HepG2 (cell line): Measurements from ENCODE around the gene NOC2L. TPM values are rescaled to one million over a fixed set of nuclear protein-coding genes. Genes with fewer than 3 reads are reported as not detected.

ENCODE experiments used
- ATAC-seq: fragments of 200-7000 bp; cut with Tn5 transposase; 3 replicates; pipeline ENCODE4 v1.9.1; 2020; ENCODE audit warnings: mild to moderate bottlenecking, moderate library complexity
- BruUV-seq: library from RNA; stranded (reverse); fragments of 400-500 nt; replicated peaks from 2 replicates; lab custom pipeline; 2021; lab: Mats Ljungman, UMichigan
- CTCF ChIA-PET: fragments of 300-600 bp; formaldehyde crosslinking; extraction: SDS; loops from one replicate; lab custom pipeline; 2021; ENCODE audit warnings: low total read pairs, inconsistent platforms, low intra/inter-chr PET ratio; lab: Yijun Ruan, JAX
- POLR2A ChIA-PET: fragments of 350-600 bp; sonication (Branson Sonifier 250); formaldehyde crosslinking; loops from one replicate; lab custom pipeline; 2020; ENCODE audit warnings: antibody characterized with exemption, inconsistent platforms; lab: Yijun Ruan, JAX
- DNase-seq: peaks from one replicate; pipeline ENCODE4 v3.0.0-alpha.2; 2015; ENCODE audit warnings: low spot score
- FAIRE-seq: peaks from 3 replicates; lab custom pipeline; 2011; peaks lifted over from hg19 to GRCh38; lab: Jason Lieb, UNC
- H2AFZ ChIP-seq: one replicate; pipeline ENCODE4 v1.6.1; 2011; ENCODE audit warnings: low read length, inconsistent platforms
- H3K27ac ChIP-seq: fragments of 300-600 bp; 3 replicates; pipeline ENCODE4 v1.8.0; 2011; ENCODE audit warnings: mixed run types, mild to moderate bottlenecking, mixed read lengths, low read length, inconsistent platforms; ENCODE audit not compliant: insufficient read depth; ENCODE audit errors: extremely low read length
- H3K27me3 ChIP-seq, 2 experiments: fragments of 200-600 bp in 1 of 2; 2 replicates in 1 of 2; 3 replicates in 1 of 2; pipeline versions ENCODE4 v1.6.0 to v1.8.0; 2011; ENCODE audit warnings: low read length in 2 of 2, mild to moderate bottlenecking in 2 of 2, moderate library complexity in 2 of 2, inconsistent platforms in 1 of 2; ENCODE audit not compliant: insufficient read depth in 2 of 2, control insufficient read depth in 1 of 2
- H3K36me3 ChIP-seq, 2 experiments: fragments of 200-600 bp in 1 of 2; replicated peaks in 1 of 2; 2 replicates in 1 of 2; 3 replicates in 1 of 2; pipeline versions ENCODE4 v1.5.1 to v1.8.0; 2011; ENCODE audit warnings: low read length in 2 of 2, inconsistent platforms in 1 of 2; ENCODE audit not compliant: insufficient read depth in 2 of 2, control insufficient read depth in 1 of 2
- H3K4me1 ChIP-seq: 2 replicates; pipeline ENCODE4 v1.5.1; 2012; ENCODE audit warnings: low read length, inconsistent platforms; ENCODE audit not compliant: insufficient read depth
- H3K4me2 ChIP-seq: 2 replicates; pipeline ENCODE4 v1.6.0; 2011; ENCODE audit warnings: low read depth, low read length, inconsistent platforms
- H3K4me3 ChIP-seq, 3 experiments: fragments of 200-600 bp in 1 of 3; sonication (generic), shearing (Covaris generic) in 1 of 3; replicated peaks in 1 of 3; 2 replicates each; pipeline ENCODE4 v1.5.1; 2011 to 2016; ENCODE audit warnings: low read length in 3 of 3, inconsistent platforms in 2 of 3, low read depth in 2 of 3, mild to moderate bottlenecking in 2 of 3, control low read depth in 1 of 3, mixed read lengths in 1 of 3; ENCODE audit not compliant: insufficient read depth in 1 of 3
- H3K79me2 ChIP-seq: one replicate; pipeline ENCODE4 v1.6.1; 2011; ENCODE audit warnings: low read length, inconsistent platforms; ENCODE audit not compliant: insufficient read depth
- H3K9ac ChIP-seq: 2 replicates; pipeline ENCODE4 v1.6.0; 2011; ENCODE audit warnings: mild to moderate bottlenecking, low read depth, low read length, inconsistent platforms; ENCODE audit not compliant: insufficient read depth
- H3K9me3 ChIP-seq: 2 replicates; pipeline ENCODE4 v1.5.1; 2012; ENCODE audit warnings: mild to moderate bottlenecking, low read length
- H4K20me1 ChIP-seq: 2 replicates; pipeline ENCODE4 v1.6.0; 2011; ENCODE audit warnings: inconsistent platforms, mild to moderate bottlenecking, low read length, moderate library complexity; ENCODE audit not compliant: insufficient read depth
- AGO2 ChIP-seq: fragments of 200-400 bp; formaldehyde crosslinking; optimal IDR thresholded peaks from 2 replicates; pipeline ENCODE3; 2017; ENCODE audit warnings: mild to moderate bottlenecking, low read depth, low read length, moderate library complexity
- ATF7 ChIP-seq, 2 experiments: fragments of 450-650 bp in 1 of 2; sonication (generic) in 1 of 2; formaldehyde crosslinking in 1 of 2; IDR thresholded peaks; 2 replicates each; pipeline versions ENCODE4 v1.4.0 to v1.6.1; 2016 to 2020; ENCODE audit warnings: antibody characterized with exemption in 1 of 2, mild to moderate bottlenecking in 1 of 2, missing genetic modification reagents in 1 of 2
- FOSL1 ChIP-seq: sonication (generic); formaldehyde crosslinking; IDR thresholded peaks from 2 replicates; pipeline ENCODE4 v1.9.0; 2021; ENCODE audit warnings: missing genetic modification reagents, borderline replicate concordance
- PCBP2 ChIP-seq: fragments of 200-400 bp; formaldehyde crosslinking; optimal IDR thresholded peaks from 2 replicates; pipeline ENCODE3; 2018; ENCODE audit warnings: low read length, low read depth; ENCODE audit not compliant: poor library complexity, severe bottlenecking
- RORA ChIP-seq: sonication (generic); formaldehyde crosslinking; IDR thresholded peaks from 2 replicates; pipeline ENCODE4 v1.5.0; 2020; ENCODE audit warnings: mild to moderate bottlenecking, missing genetic modification reagents, moderate library complexity
- SSRP1 ChIP-seq: IDR thresholded peaks from 2 replicates; pipeline ENCODE4 v1.6.1; 2016; ENCODE audit warnings: control low read depth
- WGBS: methylation state at CpG from one replicate; pipeline ENCODE4 v1.1.6; 2017; ENCODE audit warnings: low lambda C conversion rate; 5-methylcytosine and 5-hydroxymethylcytosine counted together
- in situ Hi-C: cut with HindIII; loops from 2 replicates; pipeline ENCODE4 v1.10.0; 2017; ENCODE audit warnings: low pct_unique_long_range_greater_than_20kb; ENCODE audit not compliant: extremely low pct_ligation_motif_present
- intact Hi-C: fragments of 100-400 bp; cut with micrococcal nuclease; formaldehyde crosslinking; loops from one replicate; pipeline ENCODE4 v1.10.0; 2022; ENCODE audit not compliant: unreplicated experiment
- polyA plus RNA-seq, 8 experiments: library from polyadenylated mRNA; depleted of rRNA in 3 of 8; stranded (reverse) in 7 of 8; unstranded in 1 of 8; fragments of >200 nt; fragmentation: Illumina TruSeq in 4 of 8; extraction: Trizol in 4 of 8; gene quantifications; 2 replicates each; pipeline versions ENCODE4 v1.2.1 to v1.2.3, GENCODE V29; 2011 to 2016; ENCODE audit warnings: low read depth in 4 of 8, missing spikeins in 1 of 8, mixed read lengths in 1 of 8; ENCODE audit not compliant: insufficient read depth in 1 of 8
- total RNA-seq, 5 experiments: library from RNA; depleted of rRNA; stranded (reverse); fragments of >200 nt; fragmentation: Illumina TruSeq; extraction: Trizol; gene quantifications; 2 replicates each; pipeline ENCODE4 v1.2.3, GENCODE V29; 2016; ENCODE audit warnings: low read depth in 1 of 5

The NOC2L gene
- total and polyA plus RNA-seq, 2 of the 13 experiments (the other 11 are each of a cell fraction or from before 2014, with no cell fraction given): 32.0 to 103 TPM

DNA sequence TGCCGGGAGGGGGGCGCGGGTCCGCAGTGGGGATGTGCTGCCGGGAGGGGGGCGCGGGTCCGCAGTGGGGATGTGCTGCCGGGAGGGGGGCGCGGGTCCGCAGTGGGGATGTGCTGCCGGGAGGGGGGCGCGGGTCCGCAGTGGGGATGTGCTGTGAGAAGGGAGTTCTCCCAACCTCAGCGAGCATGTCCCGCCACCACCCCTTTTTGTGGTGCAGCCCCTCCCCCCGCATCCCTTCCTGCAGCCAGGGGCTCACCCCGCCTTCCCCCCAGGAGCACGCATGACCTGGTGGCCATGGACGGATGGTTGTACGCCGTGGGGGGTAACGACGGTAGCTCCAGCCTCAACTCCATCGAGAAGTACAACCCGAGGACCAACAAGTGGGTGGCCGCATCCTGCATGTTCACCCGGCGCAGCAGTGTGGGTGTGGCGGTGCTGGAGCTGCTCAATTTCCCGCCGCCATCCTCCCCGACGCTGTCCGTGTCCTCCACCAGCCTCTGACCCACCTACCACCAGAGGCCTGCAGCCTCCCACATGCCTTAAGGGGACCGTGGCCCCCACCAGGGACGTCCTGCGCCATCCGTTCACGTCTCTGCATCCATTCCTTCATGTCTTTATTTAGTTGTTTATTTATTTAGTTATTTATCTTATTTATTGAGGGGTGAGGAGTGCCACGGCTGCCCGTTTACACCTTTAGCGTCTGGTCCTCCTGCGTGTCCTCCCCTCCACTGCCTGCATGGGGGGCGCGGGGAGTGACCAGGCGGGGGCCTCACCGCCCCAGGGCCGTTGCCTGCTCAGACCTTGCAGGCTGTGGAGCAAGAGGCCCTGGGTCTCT is 5.9 kb upstream of the NOC2L start:
- CTCF ChIA-PET: no interaction called here
- peaks cover 31% of the 10 kb centered on the region for H3K4me1 ChIP-seq
- H3K4me2 ChIP-seq: no peak overlapping the region
- peaks cover 0 to 6% of the 10 kb centered on the region in 2 experiments; a peak in 1 of 5 replicates for H3K36me3 ChIP-seq
- no peak overlapping the region for H3K27ac ChIP-seq
- H3K9me3 ChIP-seq: no peaks in the 10 kb centered on the region
- H3K79me2 ChIP-seq: no peaks in the 10 kb centered on the region
- DNase-seq (no peak), ATAC-seq (no peak), FAIRE-seq (no peak)
- intact Hi-C loops: no loop called here
- no peak overlapping the region for H3K9ac ChIP-seq
- H3K27me3 ChIP-seq: no peaks in the 10 kb centered on the region; a peak in 1 of 5 replicates
- H3K4me3 ChIP-seq: no peak overlapping the region
- no peak overlapping the region for H2AFZ ChIP-seq
- no peak for TF ChIP-seq RORA (CRISPR knock-in tag)
- no peak for TF ChIP-seq FOSL1 (CRISPR knock-in tag)
- no peak for TF ChIP-seq ATF7 (IDR thresholded peaks at IDR 0.05)
- TF ChIP-seq ATF7 (CRISPR knock-in tag; IDR thresholded peaks at IDR 0.05): no peak
- no peak for TF ChIP-seq PCBP2
- peak; percentile 2 for TF ChIP-seq AGO2
- no peak for TF ChIP-seq SSRP1 (CRISPR knock-in tag)
- TF ChIP-seq, all 625 proteins: peak for 1
- BruUV-seq: no TSS peak
- no peaks in the 10 kb centered on the region for H4K20me1 ChIP-seq
- WGBS: 96% methylated on average over 40 of the region's 51 CpGs
- in situ Hi-C loops: no loop called here
- POLR2A ChIA-PET: no interaction called here
